ENCODE data around the gene SOS2. TPM values are rescaled to one million over a fixed set of nuclear protein-coding genes. Genes with fewer than 3 reads are reported as not detected.

Gene SOS2
- total RNA-seq, 2 experiments from 2014 or later: 16.5 to 25.2 TPM

GRCh38 chr14:50088731-50089130, 142.6 kb downstream of the SOS2 start:
- H2AFZ ChIP-seq (ENCODE audit: low read length): no peak overlapping the region
- intact Hi-C loops (cut with micrococcal nuclease; ENCODE audit: unreplicated experiment): loop anchor here (5.0 kb wide), 1 partner anchor 86 kb away; no protein-coding TSS in a partner anchor
- H3K4me1 ChIP-seq (ENCODE audit: insufficient read depth, low read length, poor library complexity, severe bottlenecking): peaks cover 41% of the 10 kb centered on the region
- H4K20me1 ChIP-seq (ENCODE audit: insufficient read depth, low read length): no peaks in the 10 kb centered on the region
- no peaks in the 10 kb centered on the region for H3K36me3 ChIP-seq (ENCODE audit: insufficient read depth, low read length)
- H3K9me2 ChIP-seq (ENCODE audit: insufficient read depth, low read length): no peaks in the 10 kb centered on the region
- H3K4me2 ChIP-seq (ENCODE audit: low read length): no peak overlapping the region
- no peak for DNase-seq (ENCODE audit: low spot score)
- H3K9me3 ChIP-seq (ENCODE audit: low read length): no peaks in the 10 kb centered on the region
- no peak overlapping the region for H3K27ac ChIP-seq (ENCODE audit: low read depth, low read length, poor library complexity, severe bottlenecking)
- CTCF ChIA-PET (ENCODE audit: unreplicated experiment): no interaction called here
- H3K4me3 ChIP-seq (ENCODE audit: low read depth, low read length, poor library complexity, severe bottlenecking): no peak overlapping the region
- H3K79me2 ChIP-seq (ENCODE audit: insufficient read depth, low read depth, low read length): no peaks in the 10 kb centered on the region
- no TSS peak for BruUV-seq (replicated peaks)
- no peak for TF ChIP-seq CTCF (conservative IDR thresholded peaks at IDR 0.05; ENCODE audit: low read length)
- no peak for TF ChIP-seq EZH2phosphoT487 (IDR thresholded peaks at IDR 0.05; ENCODE audit: borderline replicate concordance, low read depth, low read length)
- POLR2A ChIA-PET: interaction anchor here (0.8 kb wide), 1 partner anchor 16 kb away, joined by 5 read pairs; no protein-coding TSS in a partner anchor

- POLR2A ChIA-PET: interaction anchor here (0.8 kb wide), 1 partner anchor 16 kb away, joined by 5 read pairs; no protein-coding TSS in a partner anchor
- CTCF ChIA-PET (ENCODE audit: unreplicated experiment): interaction anchor here (0.5 kb wide), 1 partner anchor 227 kb away, joined by 4 read pairs; no protein-coding TSS in a partner anchor
- H2AFZ ChIP-seq (ENCODE audit: low read length): no peak overlapping the region
- no peaks in the 10 kb centered on the region for H3K9me2 ChIP-seq (ENCODE audit: insufficient read depth, low read length)
- H4K20me1 ChIP-seq (ENCODE audit: insufficient read depth, low read length): no peaks in the 10 kb centered on the region
- no peak overlapping the region for H3K4me3 ChIP-seq (ENCODE audit: low read depth, low read length, poor library complexity, severe bottlenecking)
- H3K9me3 ChIP-seq (ENCODE audit: low read length): no peaks in the 10 kb centered on the region
- no peaks in the 10 kb centered on the region for H3K79me2 ChIP-seq (ENCODE audit: insufficient read depth, low read depth, low read length)
- BruUV-seq (replicated peaks): no TSS peak
- no peak overlapping the region for H3K4me2 ChIP-seq (ENCODE audit: low read length)
- no peak for TF ChIP-seq EZH2phosphoT487 (IDR thresholded peaks at IDR 0.05; ENCODE audit: borderline replicate concordance, low read depth, low read length)
- no peak for TF ChIP-seq CTCF (conservative IDR thresholded peaks at IDR 0.05; ENCODE audit: low read length)
- no peak for DNase-seq (ENCODE audit: low spot score)
- H3K4me1 ChIP-seq (ENCODE audit: insufficient read depth, low read length, poor library complexity, severe bottlenecking): peaks cover 41% of the 10 kb centered on the region
- intact Hi-C loops (cut with micrococcal nuclease; ENCODE audit: unreplicated experiment): loop anchor here (5.0 kb wide), 1 partner anchor 86 kb away; no protein-coding TSS in a partner anchor
- no peaks in the 10 kb centered on the region for H3K36me3 ChIP-seq (ENCODE audit: insufficient read depth, low read length)
- no peak overlapping the region for H3K27ac ChIP-seq (ENCODE audit: low read depth, low read length, poor library complexity, severe bottlenecking)
Observed at GRCh38 chr14:50088117-50088515, 143.3 kb downstream of the SOS2 start.

GRCh38 chr14:50087341-50088116, 143.8 kb downstream of the SOS2 start:
- CTCF ChIA-PET (ENCODE audit: unreplicated experiment): interaction anchor here (0.5 kb wide), 1 partner anchor 226 kb away, joined by 4 read pairs; no protein-coding TSS in a partner anchor
- H4K20me1 ChIP-seq (ENCODE audit: insufficient read depth, low read length): no peaks in the 10 kb centered on the region
- no peak overlapping the region for H3K4me3 ChIP-seq (ENCODE audit: low read depth, low read length, poor library complexity, severe bottlenecking)
- DNase-seq (ENCODE audit: low spot score): no peak
- H3K4me2 ChIP-seq (ENCODE audit: low read length): no peak overlapping the region
- TF ChIP-seq EZH2phosphoT487 (IDR thresholded peaks at IDR 0.05; ENCODE audit: borderline replicate concordance, low read depth, low read length) (no peak), CTCF (conservative IDR thresholded peaks at IDR 0.05; ENCODE audit: low read length) (no peak)
- no peaks in the 10 kb centered on the region for H3K36me3 ChIP-seq (ENCODE audit: insufficient read depth, low read length)
- intact Hi-C loops (cut with micrococcal nuclease; ENCODE audit: unreplicated experiment): loop anchor here (5.0 kb wide), 1 partner anchor 85 kb away; no protein-coding TSS in a partner anchor
- no peak overlapping the region for H2AFZ ChIP-seq (ENCODE audit: low read length)
- peaks cover 41% of the 10 kb centered on the region for H3K4me1 ChIP-seq (ENCODE audit: insufficient read depth, low read length, poor library complexity, severe bottlenecking)
- POLR2A ChIA-PET: interaction anchor here (0.6 to 1.3 kb wide), 7 partner anchors 8 to 507 kb away, joined by 3 to 10 read pairs (median 3); no protein-coding TSS in a partner anchor
- no peaks in the 10 kb centered on the region for H3K9me3 ChIP-seq (ENCODE audit: low read length)
- H3K79me2 ChIP-seq (ENCODE audit: insufficient read depth, low read depth, low read length): no peaks in the 10 kb centered on the region
- no peak overlapping the region for H3K27ac ChIP-seq (ENCODE audit: low read depth, low read length, poor library complexity, severe bottlenecking)
- no TSS peak for BruUV-seq (replicated peaks)
- no peaks in the 10 kb centered on the region for H3K9me2 ChIP-seq (ENCODE audit: insufficient read depth, low read length)

Data from OCI-LY7 (cell line).